SK-N-MC (cell line): ENCODE data around the gene RAMACL.
"Not testable (repeated sequence)": the region's sequence is repeated elsewhere in the genome, so short reads cannot be mapped to it uniquely, and the experiment has no call there.

Experiments
- EZH2 ChIP-seq: fragments of 200-600 bp; sonication (generic); IDR thresholded peaks from one replicate; pipeline ENCODE4 v1.6.1; 2017; ENCODE audit warnings: antibody characterized with exemption
- FOXP2 ChIP-seq: optimal IDR thresholded peaks from 2 replicates; pipeline ENCODE3; 2011; ENCODE audit warnings: mild to moderate bottlenecking, moderate library complexity; ENCODE audit not compliant: insufficient read depth; ENCODE audit errors: extremely low read length, control extremely low read depth
- POLR2AphosphoS5 ChIP-seq: IDR thresholded peaks from 2 replicates; pipeline ENCODE4 v1.6.1; 2012; ENCODE audit warnings: mild to moderate bottlenecking, low read depth, low read length, borderline replicate concordance

DNA sequence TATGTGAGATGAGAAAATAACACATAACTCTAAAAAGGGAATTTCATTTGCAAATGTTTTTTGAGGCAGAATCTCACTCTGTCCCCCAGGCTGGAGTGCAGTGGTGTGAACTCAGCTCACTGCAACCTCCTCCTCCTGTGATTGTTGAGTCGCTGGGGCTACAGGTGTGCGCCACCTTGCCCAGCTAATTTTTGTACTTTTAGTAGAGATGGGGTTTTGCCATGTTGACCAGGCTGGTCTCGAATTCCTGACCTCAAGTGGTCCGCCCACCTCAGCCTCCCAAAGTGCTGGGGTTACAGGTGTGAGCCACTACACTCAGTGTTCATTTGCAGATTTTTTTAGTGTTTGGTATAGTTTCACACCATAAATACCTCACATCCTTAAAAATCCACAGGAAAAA, 48.1 kb upstream of the RAMACL start:
- not testable (repeated sequence) for TF ChIP-seq EZH2, POLR2AphosphoS5, FOXP2
